ENCODE measurements around the gene CASKIN2. TPM values are rescaled to one million over a fixed set of nuclear protein-coding genes. Genes with fewer than 3 reads are reported as not detected.
"Not testable (repeated sequence)": the region's sequence is repeated elsewhere in the genome, so short reads cannot be mapped to it uniquely, and the experiment has no call there.

The CASKIN2 gene
- total RNA-seq, 1 donor: 0.10 TPM

DNA sequence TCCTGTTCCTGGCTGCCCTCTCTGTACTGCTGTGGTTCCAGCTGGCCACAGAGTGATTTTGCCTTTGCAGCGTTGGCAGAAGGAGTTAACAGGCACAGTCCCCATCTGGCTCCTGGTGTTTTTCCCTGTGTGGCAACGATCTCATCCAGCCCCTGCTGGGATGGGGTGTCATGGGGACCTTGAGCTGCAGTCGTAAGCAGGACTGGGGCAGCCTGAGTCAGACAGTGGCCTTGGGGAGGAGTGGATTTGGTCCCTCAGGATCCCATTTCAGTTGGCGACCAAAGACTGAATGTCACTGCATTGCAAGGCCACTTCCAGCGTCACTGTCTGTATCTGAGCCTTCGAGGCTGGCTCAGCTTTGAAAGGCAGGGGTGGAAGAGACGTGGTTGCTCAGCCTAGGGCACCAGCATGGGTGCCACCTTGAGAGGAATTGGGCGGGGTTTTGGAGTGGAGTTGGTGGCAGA is 47.0 kb downstream of the CASKIN2 start:
- H3K27me3 ChIP-seq (ENCODE audit: insufficient read depth, low read length): no peaks in the 10 kb centered on the region
- no peaks in the 10 kb centered on the region for H3K9me3 ChIP-seq (ENCODE audit: low read depth, low read length)
- H3K4me1 ChIP-seq (ENCODE audit: insufficient read depth, low read length): no peaks in the 10 kb centered on the region
- H3K4me3 ChIP-seq (ENCODE audit: low read length): no peak overlapping the region

DNA sequence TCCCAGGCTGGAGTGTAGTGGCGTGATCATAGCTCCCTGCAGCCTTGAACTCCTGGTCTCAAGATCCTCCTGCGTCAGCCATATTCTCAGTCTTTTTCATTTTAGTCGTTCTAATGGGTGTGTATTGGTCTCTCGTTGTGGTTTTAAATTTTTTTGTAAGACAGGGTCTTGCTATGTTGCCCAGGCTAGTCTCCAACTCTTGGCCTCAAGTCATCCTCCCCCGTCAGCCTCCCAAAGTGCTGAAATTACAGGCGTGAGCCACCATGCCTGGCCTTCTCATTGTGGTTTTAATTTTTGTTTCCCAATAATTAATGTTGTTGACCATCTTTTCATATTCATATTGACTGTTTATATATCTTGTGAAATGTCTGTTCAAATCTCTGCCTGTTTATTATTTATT is 50.3 kb downstream of the CASKIN2 start:
- no peak overlapping the region for H3K4me3 ChIP-seq (ENCODE audit: low read length)
- H3K27me3 ChIP-seq (ENCODE audit: insufficient read depth, low read length): no peaks in the 10 kb centered on the region
- H3K9me3 ChIP-seq (ENCODE audit: low read depth, low read length): no peaks in the 10 kb centered on the region
- H3K4me1 ChIP-seq (ENCODE audit: insufficient read depth, low read length): peaks cover 6% of the 10 kb centered on the region

DNA sequence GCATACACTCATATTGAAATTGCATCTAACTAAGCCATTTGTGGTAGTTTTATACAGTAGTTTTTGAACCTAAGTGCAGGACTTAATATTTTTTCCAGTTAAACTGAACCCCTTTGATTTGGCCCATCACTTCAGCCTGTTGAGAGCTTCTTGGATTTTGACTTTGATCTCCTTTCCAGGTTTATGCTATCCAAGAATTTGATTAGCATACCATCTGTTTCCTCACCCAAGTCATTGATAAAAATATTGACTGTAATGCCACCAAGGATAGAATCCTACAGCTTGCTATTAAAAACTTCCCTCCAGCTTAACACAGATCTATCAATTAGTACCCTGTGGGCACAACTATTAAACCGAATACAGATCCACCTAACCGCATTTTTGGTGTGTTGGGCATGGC is 51.7 kb downstream of the CASKIN2 start:
- no peaks in the 10 kb centered on the region for H3K9me3 ChIP-seq (ENCODE audit: low read depth, low read length)
- H3K27me3 ChIP-seq (ENCODE audit: insufficient read depth, low read length): no peaks in the 10 kb centered on the region
- H3K4me3 ChIP-seq (ENCODE audit: low read length): no peak overlapping the region
- H3K4me1 ChIP-seq (ENCODE audit: insufficient read depth, low read length): peaks cover 18% of the 10 kb centered on the region

DNA sequence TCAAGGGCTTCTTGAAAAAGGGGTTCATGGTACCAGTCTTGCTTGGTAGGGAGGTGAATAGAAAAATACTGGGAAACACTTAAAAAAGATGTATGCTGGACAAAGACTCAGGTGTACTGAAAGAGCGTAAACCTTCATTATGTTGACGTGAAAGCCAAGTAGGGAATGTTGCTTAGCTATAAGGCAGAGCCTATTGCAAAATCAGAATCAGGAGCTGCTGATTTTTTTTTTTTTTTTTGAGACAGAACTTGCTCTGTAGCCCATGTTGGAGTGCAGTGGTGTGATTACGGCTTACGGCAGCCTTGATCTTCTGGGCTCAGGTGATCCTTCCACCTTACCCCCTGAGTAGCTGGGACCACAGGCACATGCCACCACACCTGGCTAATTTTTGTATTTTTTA is 55.0 kb downstream of the CASKIN2 start:
- peaks cover 40% of the 10 kb centered on the region for H3K4me1 ChIP-seq (ENCODE audit: insufficient read depth, low read length)
- no peaks in the 10 kb centered on the region for H3K27me3 ChIP-seq (ENCODE audit: insufficient read depth, low read length)
- no peaks in the 10 kb centered on the region for H3K9me3 ChIP-seq (ENCODE audit: low read depth, low read length)
- H3K4me3 ChIP-seq (ENCODE audit: low read length): no peak overlapping the region

DNA sequence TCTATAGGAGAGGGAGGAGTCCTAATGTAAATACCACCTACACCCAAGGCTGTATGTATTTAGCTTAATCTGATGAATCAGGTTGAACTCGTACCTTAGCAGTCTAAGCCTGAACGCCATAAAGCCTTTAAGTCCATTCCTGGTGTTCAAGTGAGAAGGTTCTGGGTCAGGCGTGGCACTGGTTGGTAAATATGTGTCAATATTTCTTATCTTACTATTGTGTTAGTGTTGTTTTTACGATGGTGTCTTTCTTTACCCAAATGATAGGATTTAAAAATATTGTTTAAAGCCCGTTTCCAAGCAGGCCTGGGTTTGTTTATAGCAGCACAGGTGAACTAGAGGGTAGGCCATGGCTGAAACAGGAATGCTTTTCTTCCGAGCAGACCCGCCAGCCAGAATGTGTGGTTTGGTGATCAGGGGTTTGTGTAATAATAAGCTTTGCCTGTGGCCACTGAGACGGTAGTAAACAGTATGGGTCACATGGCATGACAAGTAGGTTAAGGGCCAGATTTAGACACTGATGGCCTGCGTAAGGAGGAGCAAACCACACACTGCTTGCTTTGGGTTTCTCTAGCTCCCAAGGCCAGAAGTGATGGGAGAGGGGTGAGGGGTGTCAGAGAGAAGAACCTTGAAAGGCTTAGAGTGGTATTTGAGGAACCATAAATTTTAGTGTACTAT is 55.6 kb downstream of the CASKIN2 start:
- no peaks in the 10 kb centered on the region for H3K9me3 ChIP-seq (ENCODE audit: low read depth, low read length)
- no peaks in the 10 kb centered on the region for H3K27me3 ChIP-seq (ENCODE audit: insufficient read depth, low read length)
- H3K4me1 ChIP-seq (ENCODE audit: insufficient read depth, low read length): peaks cover 40% of the 10 kb centered on the region
- H3K4me3 ChIP-seq (ENCODE audit: low read length): no peak overlapping the region

DNA sequence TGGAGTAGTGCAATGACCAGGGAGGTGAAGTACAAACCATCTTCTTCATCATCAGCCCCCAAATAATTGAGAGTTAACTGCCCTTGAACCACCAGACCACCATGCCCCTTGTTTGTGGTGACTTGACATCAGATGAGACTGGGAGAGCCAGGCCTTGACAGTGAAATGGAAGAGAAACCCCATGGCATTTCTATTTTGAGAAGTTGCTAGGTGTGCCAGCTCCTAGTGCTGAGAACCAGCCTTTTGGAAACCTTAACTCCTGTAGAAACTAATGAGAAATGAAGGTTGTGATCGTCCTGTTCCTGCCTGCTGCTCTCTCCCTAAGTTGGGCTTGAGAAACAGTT is 56.1 kb downstream of the CASKIN2 start:
- H3K4me3 ChIP-seq (ENCODE audit: low read length): no peak overlapping the region
- no peaks in the 10 kb centered on the region for H3K27me3 ChIP-seq (ENCODE audit: insufficient read depth, low read length)
- H3K9me3 ChIP-seq (ENCODE audit: low read depth, low read length): no peaks in the 10 kb centered on the region
- H3K4me1 ChIP-seq (ENCODE audit: insufficient read depth, low read length): peaks cover 40% of the 10 kb centered on the region

DNA sequence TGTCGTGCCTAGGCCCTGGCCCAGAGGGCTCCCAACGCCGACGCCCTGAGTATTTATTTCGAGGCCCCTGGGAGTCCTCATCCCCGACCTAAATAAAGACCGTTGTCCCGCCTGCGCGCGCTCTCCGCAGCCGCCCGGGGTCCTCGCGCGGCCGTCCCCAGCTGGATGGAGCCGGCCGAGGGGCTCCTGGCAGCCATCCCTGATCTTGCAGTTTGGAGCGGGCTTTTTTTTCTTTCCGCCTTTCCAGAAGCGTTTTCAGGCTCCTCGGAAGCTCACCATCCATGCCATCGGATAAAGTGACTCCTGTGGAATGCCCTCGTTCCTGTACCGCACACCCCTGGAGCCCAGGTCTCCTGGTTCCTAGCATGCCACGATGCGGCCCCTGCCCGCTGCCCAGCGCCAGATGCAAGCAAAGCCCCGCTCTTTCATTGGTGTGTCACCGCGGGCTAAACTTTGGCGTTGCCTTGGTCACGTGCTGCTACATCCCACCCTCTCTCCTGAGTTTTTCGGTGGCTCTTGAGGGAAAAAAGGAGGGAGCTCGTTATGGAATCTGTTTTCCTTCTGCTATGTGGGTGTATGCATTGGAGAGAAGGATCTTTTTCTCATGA is 58.2 kb downstream of the CASKIN2 start:
- Histone ChIP-seq H3K4me1 (ENCODE audit: insufficient read depth, low read length) (peaks cover 40% of the 10 kb centered on the region), H3K9me3 (ENCODE audit: low read depth, low read length) (no peaks in the 10 kb centered on the region), H3K27me3 (ENCODE audit: insufficient read depth, low read length) (no peaks in the 10 kb centered on the region), H3K4me3 (ENCODE audit: low read length) (peak overlapping the region; percentile 92)

DNA sequence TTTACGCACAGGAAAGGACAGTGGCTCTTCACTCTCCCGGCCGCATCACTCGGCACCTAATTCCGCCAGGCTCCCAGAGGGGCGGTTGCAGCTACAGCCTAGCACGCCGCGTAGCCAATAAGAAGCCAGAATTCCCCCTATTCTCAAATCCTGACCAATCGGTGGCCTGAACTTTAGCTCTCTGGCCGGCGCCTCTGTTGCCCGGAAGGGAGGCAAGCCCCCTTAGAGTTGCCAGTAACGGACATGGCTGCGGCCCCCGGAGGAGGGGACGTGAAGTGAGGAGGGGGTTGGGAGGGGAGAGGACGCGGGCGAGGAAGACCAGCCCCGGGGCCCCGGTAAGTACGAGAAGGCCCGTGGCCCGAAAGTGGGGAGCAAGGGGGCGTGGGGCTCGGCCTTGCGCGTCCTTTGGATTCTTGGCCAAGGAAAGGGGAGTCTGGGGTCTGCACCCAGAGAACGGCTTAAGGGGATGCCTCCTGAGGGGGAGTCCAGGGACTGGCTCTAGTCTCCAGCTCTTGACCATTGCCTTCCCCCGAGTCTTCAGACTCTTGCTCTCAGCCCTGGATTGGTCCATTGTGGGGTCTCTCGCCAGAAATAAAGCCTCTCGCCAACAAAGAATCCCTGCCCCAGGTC is 58.8 kb downstream of the CASKIN2 start, which contains the start of gene TMEM94:
TSS of gene TMEM94 (plus strand) at position 219 of the 630 bp plus-strand sequence. CDS start 15,271 bp downstream, outside the sequence.
- Histone ChIP-seq H3K4me3 (ENCODE audit: low read length) (peak within 1 kb of the TSS; percentile 92), H3K27me3 (ENCODE audit: insufficient read depth, low read length) (no peaks in the 10 kb centered on the region), H3K4me1 (ENCODE audit: insufficient read depth, low read length) (peaks cover 40% of the 10 kb centered on the region)

DNA sequence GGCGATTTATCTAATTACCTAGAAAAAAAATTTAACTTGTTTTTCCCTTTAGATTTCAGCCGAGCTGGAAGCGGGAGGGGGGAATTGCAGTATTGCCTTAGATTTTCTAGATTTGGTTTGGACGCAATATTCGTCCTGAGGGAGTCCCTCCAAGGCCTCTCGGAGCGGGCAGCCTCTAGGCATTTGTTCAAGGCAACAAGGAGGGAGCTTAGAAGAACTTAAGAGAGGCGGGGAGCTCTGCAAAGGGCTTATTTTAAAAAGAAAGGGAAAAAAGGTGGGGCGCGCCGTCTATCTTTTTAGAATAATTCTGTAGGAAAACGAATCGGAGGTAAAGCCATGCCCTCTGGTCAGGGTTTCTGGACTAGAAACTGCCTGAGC is 59.3 kb downstream of the CASKIN2 start:
- Histone ChIP-seq H3K4me1 (ENCODE audit: insufficient read depth, low read length) (peaks cover 40% of the 10 kb centered on the region), H3K9me3 (ENCODE audit: low read depth, low read length) (no peaks in the 10 kb centered on the region), H3K4me3 (ENCODE audit: low read length) (peak overlapping the region; percentile 92), H3K27me3 (ENCODE audit: insufficient read depth, low read length) (no peaks in the 10 kb centered on the region)

More for the DNA sequence above, 58.8 kb downstream of the CASKIN2 start, which contains the start of gene TMEM94:
- no peaks in the 10 kb centered on the region for H3K9me3 ChIP-seq (ENCODE audit: low read depth, low read length)

DNA sequence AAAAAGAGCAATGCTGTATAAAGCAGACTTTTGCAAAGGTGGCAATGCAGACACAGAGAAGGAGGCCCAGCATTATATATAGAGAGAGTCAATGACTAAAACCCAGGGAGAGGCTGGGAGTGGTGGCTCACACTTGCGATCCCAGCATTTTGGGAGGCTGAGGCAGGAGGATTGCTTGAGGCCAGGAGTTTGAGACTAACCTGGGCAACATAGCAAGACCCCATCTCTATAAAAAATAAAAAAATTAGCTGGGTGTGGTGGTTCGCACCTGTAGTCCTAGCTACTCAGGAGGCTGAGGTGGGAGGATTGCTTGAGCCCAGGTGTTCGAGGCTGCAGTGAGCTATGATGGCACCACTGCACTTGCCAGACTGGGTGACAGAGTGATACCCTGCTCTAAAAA is 60.7 kb downstream of the CASKIN2 start:
- H3K27me3 ChIP-seq (ENCODE audit: insufficient read depth, low read length): not testable (repeated sequence)
- H3K4me1 ChIP-seq (ENCODE audit: insufficient read depth, low read length): peaks cover 30% of the 10 kb centered on the region

DNA sequence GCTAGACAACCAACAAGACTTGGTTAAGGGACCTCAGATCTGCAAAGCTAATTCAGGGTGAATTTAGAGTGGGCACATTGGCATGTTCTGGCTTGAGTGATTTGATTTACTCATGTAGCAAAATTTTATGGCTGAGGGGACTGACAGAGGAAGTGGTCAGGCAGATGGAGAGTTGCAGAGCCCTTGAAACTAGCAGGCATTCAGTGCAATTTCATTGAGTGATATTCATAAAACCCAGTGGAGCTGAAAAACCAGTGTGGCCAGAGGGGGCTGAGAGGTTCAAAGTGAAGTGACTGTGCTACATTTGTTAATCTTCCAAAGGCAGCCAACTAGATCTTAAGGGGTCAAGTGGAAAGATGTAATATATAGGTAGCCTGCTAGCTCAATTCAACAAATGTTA is 61.1 kb downstream of the CASKIN2 start:
- Histone ChIP-seq H3K4me3 (ENCODE audit: low read length) (no peak overlapping the region), H3K27me3 (ENCODE audit: insufficient read depth, low read length) (no peaks in the 10 kb centered on the region), H3K4me1 (ENCODE audit: insufficient read depth, low read length) (peaks cover 26% of the 10 kb centered on the region), H3K9me3 (ENCODE audit: low read depth, low read length) (no peaks in the 10 kb centered on the region)

More for the DNA sequence above, 60.7 kb downstream of the CASKIN2 start:
- H3K9me3 ChIP-seq (ENCODE audit: low read depth, low read length); H3K4me3 ChIP-seq (ENCODE audit: low read length): not testable (repeated sequence)

DNA sequence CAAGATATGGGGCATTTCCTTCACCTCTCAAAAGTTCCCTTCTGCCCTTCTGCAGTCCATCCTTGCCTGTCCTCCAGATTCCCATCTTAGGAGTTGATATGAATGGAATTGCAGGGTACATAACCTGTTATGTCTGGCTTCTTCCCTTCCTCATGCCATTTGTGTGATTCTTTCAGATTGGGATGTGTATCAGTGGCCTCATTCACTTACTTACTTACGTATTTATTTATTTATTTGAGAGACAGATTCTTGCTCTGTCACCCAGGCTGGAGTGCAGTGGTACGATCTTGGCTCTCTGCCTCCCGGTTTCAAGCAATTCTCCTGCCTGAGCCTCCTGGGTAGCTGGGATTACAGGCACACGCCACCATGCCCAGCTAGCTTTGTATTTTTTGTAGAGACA is 65.1 kb downstream of the CASKIN2 start:
- Histone ChIP-seq H3K4me1 (ENCODE audit: insufficient read depth, low read length) (no peaks in the 10 kb centered on the region), H3K27me3 (ENCODE audit: insufficient read depth, low read length) (no peaks in the 10 kb centered on the region), H3K4me3 (ENCODE audit: low read length) (no peak overlapping the region), H3K9me3 (ENCODE audit: low read depth, low read length) (no peaks in the 10 kb centered on the region)

Other genes starting within 250 kb of the CASKIN2 start
- 19.9 TPM for gene MIF4GD, start 244.3 kb downstream of the CASKIN2 start, total RNA-seq
- gene SLC25A19, start 226.1 kb downstream of the CASKIN2 start, total RNA-seq: 5.9 TPM
- gene GRB2, start 109.9 kb downstream of the CASKIN2 start, total RNA-seq: 151 TPM
- gene TMEM94, start 58.9 kb downstream of the CASKIN2 start, total RNA-seq: 21.1 TPM
- gene TSEN54, start 991 bp upstream of the CASKIN2 start, total RNA-seq: 14.7 TPM
- 13.2 TPM for gene LLGL2, start 10.2 kb upstream of the CASKIN2 start, total RNA-seq
- 75.9 TPM for gene MYO15B, start 72.3 kb upstream of the CASKIN2 start, total RNA-seq
- gene SMIM5, start 117.9 kb upstream of the CASKIN2 start, total RNA-seq: 3.6 TPM
- gene RECQL5, start 151.6 kb upstream of the CASKIN2 start, total RNA-seq: 7.8 TPM
- 105 TPM for gene SAP30BP, start 151.8 kb upstream of the CASKIN2 start, total RNA-seq
- 0.10 TPM for gene ITGB4, start 205.9 kb upstream of the CASKIN2 start, total RNA-seq
- gene GALK1, start 249.7 kb upstream of the CASKIN2 start, total RNA-seq: 8.8 TPM

Data from mononuclear cell (primary cell).